Fibroblast of skin of scalp (primary cell): ENCODE data around the gene ANAPC1.
"Not testable (repeated sequence)": the region's sequence is repeated elsewhere in the genome, so short reads cannot be mapped to it uniquely, and the experiment has no call there.

Experiments used
- DNase-seq: peaks from one replicate; pipeline ENCODE4 v3.0.0-alpha.2; 2013

Gene ANAPC1

GRCh38 chr2:111905475-111905869 lies 21.5 kb upstream of the ANAPC1 start:
- not testable (repeated sequence) for DNase-seq

DNA sequence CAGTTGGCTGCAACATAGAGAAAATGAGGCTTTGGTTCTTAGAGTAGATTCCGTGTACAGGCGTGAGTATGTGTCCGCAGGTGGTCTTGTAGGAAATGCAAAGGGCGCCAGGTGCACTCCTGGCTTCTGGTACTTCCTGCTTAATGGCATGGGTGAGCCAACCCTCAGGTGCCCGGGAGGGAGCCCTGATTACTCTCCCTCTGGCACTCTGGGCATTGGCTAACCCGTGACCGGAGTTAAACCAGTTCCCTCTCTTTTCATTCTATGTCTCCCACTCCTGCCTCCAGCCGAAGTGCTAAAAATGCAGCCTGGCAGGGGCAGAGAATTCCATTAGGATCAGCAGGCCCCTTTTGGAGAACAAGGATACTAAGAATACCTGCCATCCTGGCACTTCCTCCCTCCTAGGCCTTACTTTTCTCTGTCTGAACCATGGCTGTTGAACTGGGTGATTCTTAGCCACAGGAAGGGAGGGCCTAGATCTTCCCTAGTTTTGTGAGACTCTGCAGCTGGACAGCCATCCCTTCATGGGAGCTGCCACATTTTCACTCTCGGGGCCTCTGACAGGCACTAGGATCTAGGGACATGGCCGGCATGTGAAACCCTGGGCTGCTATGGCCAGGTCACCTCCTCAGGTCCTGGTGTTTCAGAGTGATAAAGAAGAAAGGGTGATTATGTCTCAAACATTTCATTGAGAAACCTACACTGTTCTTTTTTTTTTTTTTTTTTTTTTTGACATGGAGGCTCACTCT lies 20.9 kb upstream of the ANAPC1 start:
- no peak for DNase-seq

- DNase-seq: no peak
Measured at GRCh38 chr2:111903930-111904439, 20.0 kb upstream of the ANAPC1 start.

DNA sequence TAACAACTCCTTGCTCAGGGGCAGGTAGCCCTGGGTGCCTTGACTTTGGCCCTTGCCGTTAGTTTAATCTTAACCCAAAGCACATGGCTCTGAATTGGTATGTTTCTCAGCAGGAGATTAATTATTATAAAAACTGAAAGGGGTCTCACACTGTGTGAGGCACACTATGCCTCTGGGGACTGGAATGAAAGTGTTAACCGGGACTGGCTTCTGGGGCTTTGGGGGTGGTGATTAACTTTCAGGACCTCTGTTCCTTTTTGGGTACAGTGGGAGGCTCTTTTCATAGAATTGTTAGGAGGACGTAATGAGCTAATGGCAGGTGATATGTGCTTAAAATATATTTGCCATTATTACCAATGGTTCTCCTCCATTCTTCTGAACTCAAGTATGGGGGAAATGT lies 19.5 kb upstream of the ANAPC1 start:
- DNase-seq: no peak

DNA sequence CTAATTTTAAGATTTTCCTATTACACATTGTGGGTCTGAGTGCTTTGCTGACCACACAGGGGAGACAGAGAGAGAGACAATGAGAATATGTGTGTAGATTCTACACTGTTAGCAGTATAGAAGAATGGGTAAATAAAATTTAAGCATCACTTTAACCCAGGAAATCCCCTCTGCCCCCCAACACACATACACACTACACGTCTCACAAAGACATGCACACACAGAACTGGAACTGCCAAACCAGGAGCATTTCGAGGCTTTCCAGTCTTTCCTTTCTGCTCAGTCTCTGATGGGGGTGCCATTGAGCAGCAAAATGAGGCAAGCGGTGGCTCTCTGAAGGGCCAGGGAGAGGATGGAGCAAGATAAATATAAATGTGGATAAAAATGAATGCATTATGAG lies 16.9 kb upstream of the ANAPC1 start:
- peak; percentile 29 for DNase-seq

GRCh38 chr2:111898703-111899514 lies 14.9 kb upstream of the ANAPC1 start:
- DNase-seq: no peak

DNA sequence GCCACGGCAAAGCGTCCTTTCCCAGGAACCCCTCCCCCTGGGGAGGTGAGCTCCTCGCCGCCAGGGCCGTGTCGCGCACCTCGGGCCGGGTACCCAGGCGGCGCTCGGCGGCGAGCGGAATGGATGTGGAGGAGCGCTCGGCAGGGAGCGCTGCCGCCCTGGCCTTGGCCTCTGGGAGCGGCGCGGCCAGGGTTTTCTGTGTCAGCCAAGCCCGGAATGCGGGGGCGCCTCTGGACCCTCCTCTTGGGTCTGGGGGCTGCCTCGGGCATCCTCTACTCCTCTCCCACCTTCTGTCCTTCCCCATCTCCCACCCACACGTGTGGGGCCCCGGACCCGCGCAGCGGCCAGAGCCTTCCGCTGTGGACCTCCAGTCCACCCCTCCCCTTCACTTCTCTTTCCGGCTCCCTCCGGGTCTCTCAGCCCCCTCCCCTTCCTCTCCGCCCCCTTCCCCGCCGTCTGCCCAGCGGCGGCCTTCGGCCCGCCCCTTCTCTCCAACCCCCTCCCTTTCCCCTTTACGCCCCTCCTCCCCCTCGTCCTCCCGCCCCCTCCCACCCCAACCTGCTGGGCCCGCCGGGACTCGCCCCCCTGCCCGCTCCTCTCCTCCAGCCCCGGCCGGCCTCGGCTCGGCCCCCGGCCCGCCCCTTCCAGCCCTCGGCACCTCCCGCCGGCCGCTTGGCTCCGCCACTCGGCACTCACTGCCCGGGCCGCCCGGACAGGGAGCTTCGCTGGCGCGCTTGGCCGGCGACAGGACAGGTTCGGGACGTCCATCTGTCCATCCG lies 14.1 kb upstream of the ANAPC1 start, which contains the start of gene MERTK:
Gene MERTK, plus strand, starts transcription at position 684 of the 779 bp plus-strand sequence. CDS start 129 bp downstream, outside the sequence.
- DNase-seq: peak; percentile 36

DNA sequence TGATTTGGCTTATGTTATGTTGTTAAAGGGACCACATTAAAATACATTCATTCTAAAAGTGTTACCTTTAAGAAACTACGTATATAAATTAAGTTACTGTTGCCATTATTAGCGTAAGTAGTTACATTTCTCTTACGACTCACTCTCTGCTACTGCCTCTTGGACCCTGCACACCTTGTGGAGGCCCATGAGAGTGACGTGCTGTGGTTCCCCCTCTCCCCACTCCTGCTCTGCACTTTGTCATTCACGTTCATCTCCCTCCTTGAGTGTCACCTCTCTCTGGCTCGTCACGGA lies 13.6 kb upstream of the ANAPC1 start:
- no peak for DNase-seq

- DNase-seq: no peak
Measured at GRCh38 chr2:111896576-111896975, 12.6 kb upstream of the ANAPC1 start.

DNA sequence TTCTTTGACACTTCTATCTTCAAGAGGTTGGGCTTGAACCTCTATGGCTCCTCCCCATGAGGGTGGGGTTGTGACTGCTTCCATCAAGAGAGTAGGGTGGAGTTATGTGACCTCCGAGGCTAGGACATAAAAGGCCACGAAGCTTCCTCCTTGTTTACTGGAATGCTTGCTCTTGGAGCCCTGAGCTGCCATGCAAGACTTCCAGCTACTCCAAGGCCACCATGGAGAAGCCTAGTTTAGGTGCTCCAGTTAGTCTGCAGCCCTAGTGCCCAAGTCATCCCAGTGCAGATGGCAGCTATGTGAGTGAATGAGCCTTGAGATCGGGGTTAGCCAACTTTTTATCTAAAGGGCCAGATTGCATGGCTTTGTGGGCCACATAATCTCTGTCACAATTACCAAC lies 12.0 kb upstream of the ANAPC1 start:
- DNase-seq: no peak

- DNase-seq: no peak
Measured at GRCh38 chr2:111884592-111884964, 585 bp upstream of the ANAPC1 start.

DNA sequence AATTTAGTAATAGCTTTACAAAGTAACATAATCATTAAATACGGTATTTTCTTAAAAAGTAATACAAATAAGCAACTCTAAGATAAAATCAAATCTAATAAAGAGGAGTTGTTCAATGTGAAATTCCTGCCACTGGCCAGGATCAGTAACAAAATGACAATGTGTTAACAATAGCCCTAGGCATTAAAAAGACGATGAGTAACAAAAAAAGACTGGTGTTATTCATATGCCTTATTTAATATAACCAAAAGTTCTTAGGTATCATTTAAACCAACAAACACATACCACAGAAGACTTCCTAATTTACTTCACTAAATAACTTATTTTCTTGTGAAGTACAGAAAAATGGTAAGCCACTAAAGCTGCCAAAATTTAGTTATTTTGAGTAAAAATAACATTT lies 11.2 kb downstream of the ANAPC1 start:
- not testable (repeated sequence) for DNase-seq

DNA sequence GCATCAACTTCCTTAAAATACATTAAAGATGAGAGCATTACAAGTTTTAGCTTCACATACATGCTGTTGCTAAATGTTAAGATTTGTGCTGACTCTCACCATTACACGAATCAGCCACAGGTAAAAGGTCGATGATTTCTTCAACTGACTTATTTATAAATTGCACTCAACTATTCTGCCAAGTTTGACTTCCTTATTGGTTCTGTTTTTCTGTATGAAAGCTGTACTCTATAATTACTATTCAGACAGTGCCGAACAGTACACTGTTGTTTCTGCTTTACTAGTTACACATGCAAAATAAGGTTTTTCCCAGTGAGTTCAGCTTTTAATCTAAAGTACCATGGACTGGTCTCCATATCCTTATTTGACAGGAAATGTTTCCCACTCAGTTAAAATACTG lies 18.9 kb downstream of the ANAPC1 start:
- DNase-seq: not testable (repeated sequence)

GRCh38 chr2:111860005-111860404 lies 24.0 kb downstream of the ANAPC1 start:
- not testable (repeated sequence) for DNase-seq

- not testable (repeated sequence) for DNase-seq
Measured at GRCh38 chr2:111852544-111852943, 31.4 kb downstream of the ANAPC1 start.

DNA sequence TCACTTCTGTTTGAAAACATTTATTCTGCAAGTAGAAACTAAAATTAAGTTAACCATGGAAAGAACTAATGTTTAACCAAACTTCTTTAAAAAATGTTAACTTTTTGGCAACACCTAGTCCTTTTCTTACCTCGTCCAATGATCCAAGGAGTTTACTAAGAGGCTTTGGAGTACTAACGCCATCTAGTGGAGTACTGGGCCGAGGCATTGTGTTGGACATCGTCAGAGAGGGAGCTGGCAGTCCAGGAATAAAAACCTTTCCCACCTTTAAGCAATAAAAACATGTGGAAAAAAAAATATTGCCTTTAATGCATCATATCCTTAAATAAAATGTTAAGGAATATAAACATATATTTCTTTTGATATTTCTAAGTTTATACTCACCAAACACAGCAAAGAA lies 33.3 kb downstream of the ANAPC1 start:
- not testable (repeated sequence) for DNase-seq

DNA sequence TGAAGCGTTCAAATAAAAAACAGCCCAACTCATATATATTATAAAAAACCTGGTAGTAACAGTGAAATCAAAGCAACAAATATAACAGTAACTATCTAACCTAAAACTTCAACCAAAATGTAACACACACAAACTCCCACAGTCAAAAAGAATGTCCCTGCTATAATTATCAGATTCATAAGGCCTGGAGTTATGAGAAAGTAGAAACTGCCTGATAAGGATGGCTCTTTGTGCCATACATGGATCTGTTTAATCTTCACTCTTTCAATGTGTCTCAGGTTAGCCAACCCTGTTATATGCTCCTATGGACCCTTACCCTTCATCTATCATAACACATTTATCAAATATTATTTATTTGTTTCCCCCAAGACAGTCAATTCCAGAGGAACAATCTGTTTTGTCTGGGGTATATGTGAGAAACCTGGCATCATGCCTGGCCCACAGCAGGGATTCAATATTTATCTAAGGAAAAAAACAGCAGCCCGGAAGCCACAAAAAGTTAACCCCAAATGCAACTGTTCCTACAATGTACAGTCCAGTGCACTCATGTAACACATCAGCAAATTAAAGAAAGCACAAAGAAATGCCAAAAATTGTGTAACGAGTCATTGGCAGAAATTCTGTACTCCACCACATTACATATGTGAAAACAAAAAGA lies 44.2 kb downstream of the ANAPC1 start:
- DNase-seq: peak; percentile 71

DNA sequence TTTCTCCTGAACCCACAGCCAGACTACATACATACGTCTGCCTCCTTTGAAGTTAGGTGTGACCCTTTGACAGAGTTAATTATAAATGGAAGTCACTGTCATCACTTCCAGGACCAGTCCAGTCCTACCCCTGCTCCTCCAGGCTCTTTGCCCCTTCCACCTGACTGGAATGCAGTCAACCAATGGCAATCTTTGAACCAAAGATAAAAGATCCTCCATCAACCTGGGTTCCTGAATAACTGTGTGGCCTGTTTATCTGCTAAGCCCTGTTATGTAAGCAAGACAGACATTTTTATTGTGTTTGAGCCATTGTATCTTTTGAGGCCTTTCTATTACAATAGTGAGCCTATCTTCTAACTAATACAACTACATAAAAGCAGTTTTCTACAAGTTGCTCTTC lies 45.0 kb downstream of the ANAPC1 start:
- DNase-seq: not testable (repeated sequence)

DNA sequence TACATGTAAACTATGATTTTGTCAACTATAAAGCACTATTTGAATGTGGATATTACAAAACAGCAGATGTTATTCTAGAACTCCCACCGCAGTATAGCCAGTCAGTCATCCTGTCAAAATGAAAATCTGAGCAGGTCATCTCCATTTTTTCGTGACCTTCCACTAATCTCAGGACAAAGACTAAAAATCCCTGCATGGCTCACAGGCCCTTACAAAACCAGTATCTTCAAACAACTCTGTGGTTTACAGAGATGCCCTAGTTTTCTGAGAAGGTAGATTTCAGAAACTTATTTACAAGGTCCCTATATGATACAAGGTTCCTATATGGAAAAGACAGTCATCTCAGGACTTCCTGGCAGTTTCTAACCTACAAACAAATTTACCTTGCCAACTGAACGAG lies 49.8 kb downstream of the ANAPC1 start:
- not testable (repeated sequence) for DNase-seq

DNA sequence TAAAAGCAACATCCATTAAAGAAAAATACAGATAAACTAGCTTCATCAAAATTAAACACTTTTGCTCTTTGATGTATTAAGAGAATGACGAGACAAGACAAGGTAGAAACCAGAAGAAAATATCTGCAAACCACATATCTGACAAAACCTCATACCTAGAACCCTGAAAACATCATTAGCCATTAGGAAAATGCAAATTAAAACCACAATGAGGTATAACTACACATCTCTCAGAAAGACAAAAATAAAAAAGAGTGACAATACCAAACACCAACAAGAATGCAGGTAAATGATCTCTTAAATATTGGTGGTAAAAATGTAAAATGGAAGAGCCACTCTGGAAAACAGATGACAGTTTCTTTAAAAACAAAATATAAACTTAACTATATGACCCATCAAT lies 53.5 kb downstream of the ANAPC1 start:
- not testable (repeated sequence) for DNase-seq

GRCh38 chr2:111828217-111828766 lies 55.7 kb downstream of the ANAPC1 start:
- DNase-seq: not testable (repeated sequence)

DNA sequence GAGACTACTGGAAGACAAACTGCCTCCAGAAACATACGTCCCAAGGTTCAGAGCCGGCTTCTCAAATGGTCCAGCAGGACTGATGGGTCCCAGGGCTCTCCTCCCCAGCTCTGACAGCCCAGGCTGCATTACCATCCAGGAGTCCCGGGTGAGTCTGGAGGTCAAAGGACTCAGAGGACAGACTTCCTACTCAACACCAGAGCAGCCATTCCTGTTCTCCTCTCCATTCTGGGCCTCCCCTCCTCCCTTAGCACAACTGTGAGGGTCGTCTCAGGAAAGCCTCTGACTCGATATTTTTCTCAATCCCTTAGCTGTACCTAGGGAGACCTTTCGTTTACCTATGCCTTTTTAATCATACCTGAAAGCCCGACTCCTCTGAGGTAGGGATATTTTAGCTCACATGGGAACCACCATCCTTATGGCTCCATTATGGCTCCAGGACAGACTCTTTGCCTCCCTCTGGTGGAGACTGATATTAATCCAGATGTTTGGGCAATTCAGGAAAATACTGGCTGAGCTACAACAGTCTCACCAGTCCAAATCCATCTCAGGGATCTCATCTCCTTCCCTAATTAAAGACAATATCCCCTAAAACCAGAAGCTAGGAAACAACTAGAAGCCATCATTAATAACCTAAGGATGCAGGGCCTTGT lies 70.9 kb downstream of the ANAPC1 start:
- DNase-seq: not testable (repeated sequence)
